22Rv1 (cell line): ENCODE results near the gene GUCA1C.

Experiments used
- CTCF ChIP-seq: fragments of 450-650 bp; IDR thresholded peaks from 2 replicates; pipeline ENCODE4 v1.5.1; 2017; ENCODE audit warnings: mild to moderate bottlenecking
- ZFX ChIP-seq: fragments of 450-650 bp; IDR thresholded peaks from 2 replicates; pipeline ENCODE4 v1.6.1; 2017; ENCODE audit warnings: antibody characterized with exemption, borderline replicate concordance

- no peak for TF ChIP-seq CTCF
- TF ChIP-seq ZFX = no peak
Measured at GRCh38 chr3:108863799-108864135, 89.9 kb downstream of the GUCA1C start.
